ENCODE measurements around the gene ZFP1. TPM values are rescaled to one million over a fixed set of nuclear protein-coding genes. Genes with fewer than 3 reads are reported as not detected.
"Not testable (repeated sequence)": the region's sequence is repeated elsewhere in the genome, so short reads cannot be mapped to it uniquely, and the experiment has no call there.

The ZFP1 gene
- total RNA-seq, 1 donor from 2014 or later: 11.3 TPM

DNA sequence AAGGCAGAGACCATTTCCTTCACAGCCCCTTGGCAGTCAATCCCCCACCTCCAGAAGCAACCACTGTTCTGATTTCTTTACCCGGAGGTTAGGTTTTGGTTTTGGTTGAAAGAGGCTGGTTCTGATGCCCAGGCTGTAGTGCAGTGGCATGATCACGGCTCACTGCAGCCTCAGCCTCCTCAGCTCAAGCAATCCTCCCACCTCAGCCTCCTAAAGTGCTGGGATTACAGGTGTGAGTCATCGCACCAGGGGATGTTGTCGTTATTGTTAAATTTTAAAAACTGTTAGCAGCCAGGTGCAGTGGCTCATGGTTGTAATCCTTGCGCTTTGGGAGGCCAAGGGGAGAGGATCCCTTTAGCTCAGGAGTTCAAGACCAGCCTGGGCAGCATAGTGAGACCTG, 61.6 kb downstream of the ZFP1 start:
- intact Hi-C loops (cut with DNase I): no loop called here
- TF ChIP-seq, protein P1, sequence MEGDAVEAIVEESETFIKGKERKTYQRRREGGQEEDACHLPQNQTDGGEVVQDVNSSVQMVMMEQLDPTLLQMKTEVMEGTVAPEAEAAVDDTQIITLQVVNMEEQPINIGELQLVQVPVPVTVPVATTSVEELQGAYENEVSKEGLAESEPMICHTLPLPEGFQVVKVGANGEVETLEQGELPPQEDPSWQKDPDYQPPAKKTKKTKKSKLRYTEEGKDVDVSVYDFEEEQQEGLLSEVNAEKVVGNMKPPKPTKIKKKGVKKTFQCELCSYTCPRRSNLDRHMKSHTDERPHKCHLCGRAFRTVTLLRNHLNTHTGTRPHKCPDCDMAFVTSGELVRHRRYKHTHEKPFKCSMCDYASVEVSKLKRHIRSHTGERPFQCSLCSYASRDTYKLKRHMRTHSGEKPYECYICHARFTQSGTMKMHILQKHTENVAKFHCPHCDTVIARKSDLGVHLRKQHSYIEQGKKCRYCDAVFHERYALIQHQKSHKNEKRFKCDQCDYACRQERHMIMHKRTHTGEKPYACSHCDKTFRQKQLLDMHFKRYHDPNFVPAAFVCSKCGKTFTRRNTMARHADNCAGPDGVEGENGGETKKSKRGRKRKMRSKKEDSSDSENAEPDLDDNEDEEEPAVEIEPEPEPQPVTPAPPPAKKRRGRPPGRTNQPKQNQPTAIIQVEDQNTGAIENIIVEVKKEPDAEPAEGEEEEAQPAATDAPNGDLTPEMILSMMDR (IDR thresholded peaks at IDR 0.05): no peak
- TF ChIP-seq POLR2A (IDR thresholded peaks at IDR 0.05): no peak
- TF ChIP-seq POLR2AphosphoS5 (IDR thresholded peaks at IDR 0.05; ENCODE audit: insufficient read depth in 1 of 2, low read depth in 1 of 2): no peak
- no peaks in the 10 kb centered on the region for H3K4me1 ChIP-seq
- no peaks in the 10 kb centered on the region for H3K27me3 ChIP-seq
- no peaks in the 10 kb centered on the region for H3K36me3 ChIP-seq
- no peak overlapping the region for H3K4me3 ChIP-seq
- DNase-seq (ENCODE audit: extremely low spot score in 2 of 2): no peak
- no peak overlapping the region for H3K27ac ChIP-seq
- H3K9me3 ChIP-seq: no peaks in the 10 kb centered on the region

DNA sequence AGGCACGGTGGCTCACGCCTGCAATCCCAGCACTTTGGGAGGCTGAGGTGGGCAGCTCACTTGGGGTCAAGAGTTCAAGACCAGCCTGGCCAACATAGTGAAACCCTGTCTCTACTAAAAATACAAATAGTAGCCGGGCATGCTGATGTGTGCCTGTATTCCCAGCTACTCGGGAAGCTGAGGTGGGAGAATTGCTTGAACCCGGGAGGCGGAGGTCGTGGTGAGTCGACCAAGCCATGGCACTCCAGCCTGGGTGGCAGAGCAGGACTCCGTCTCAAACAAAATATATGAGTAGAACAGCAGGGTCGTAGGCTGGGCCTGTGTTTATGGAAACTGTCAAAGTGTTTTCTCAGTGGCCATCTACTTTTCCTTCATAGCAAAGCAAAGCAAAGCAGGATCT, 63.0 kb downstream of the ZFP1 start:
- H3K27me3 ChIP-seq; intact Hi-C loops (cut with DNase I); H3K9me3 ChIP-seq; H3K27ac ChIP-seq; H3K4me3 ChIP-seq; H3K36me3 ChIP-seq; DNase-seq (ENCODE audit: extremely low spot score in 2 of 2); H3K4me1 ChIP-seq: not testable (repeated sequence)

DNA sequence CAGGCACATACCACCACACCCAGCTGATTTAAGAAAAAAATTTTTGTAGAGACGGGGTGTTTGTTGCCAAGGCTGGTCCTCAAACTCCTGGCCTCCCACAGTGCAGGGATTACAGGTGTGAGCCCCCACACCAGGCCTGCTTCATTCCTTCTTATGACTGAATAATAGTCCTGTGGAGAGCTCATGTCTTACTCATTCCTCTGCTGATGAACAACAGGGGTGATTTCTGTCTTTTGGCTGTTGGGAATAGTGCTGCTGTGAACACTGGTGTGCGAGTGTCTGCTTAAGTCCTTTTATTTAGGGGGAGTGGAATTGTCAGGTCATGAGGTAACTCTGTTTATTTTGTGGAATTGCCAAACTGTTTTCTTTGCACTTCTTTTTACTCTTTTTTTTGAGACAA, 67.8 kb downstream of the ZFP1 start:
- no peaks in the 10 kb centered on the region for H3K36me3 ChIP-seq
- TF ChIP-seq, protein P1 (IDR thresholded peaks at IDR 0.05): no peak
- no peak for TF ChIP-seq POLR2A (IDR thresholded peaks at IDR 0.05)
- no peak for TF ChIP-seq POLR2AphosphoS5 (IDR thresholded peaks at IDR 0.05; ENCODE audit: insufficient read depth in 1 of 2, low read depth in 1 of 2)
- no peak overlapping the region for H3K27ac ChIP-seq
- H3K4me1 ChIP-seq: no peaks in the 10 kb centered on the region
- no peak for DNase-seq (ENCODE audit: extremely low spot score in 2 of 2)
- no peak overlapping the region for H3K4me3 ChIP-seq
- intact Hi-C loops (cut with DNase I): no loop called here
- H3K9me3 ChIP-seq: no peaks in the 10 kb centered on the region
- no peaks in the 10 kb centered on the region for H3K27me3 ChIP-seq

DNA sequence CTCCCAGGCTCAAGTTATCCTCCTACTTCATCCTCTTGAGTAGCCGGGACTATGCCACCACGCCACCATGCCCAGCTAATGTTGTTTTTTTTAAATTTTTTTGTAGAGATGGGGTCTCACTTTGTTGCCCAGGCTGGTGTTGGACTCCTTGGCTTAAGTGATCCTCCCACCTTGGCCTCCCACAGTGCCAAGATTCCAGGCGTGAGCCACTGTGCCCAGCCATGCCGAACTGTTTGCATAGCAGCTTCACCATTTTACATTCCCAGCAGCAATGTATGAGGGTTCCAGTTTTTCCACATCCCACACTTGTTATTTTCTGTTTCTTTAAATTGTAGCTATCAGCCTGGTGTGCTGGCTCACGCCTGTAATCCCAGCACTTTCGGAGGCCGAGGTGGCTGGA, 68.3 kb downstream of the ZFP1 start:
- no peaks in the 10 kb centered on the region for H3K36me3 ChIP-seq
- H3K4me3 ChIP-seq: no peak overlapping the region
- no peak overlapping the region for H3K27ac ChIP-seq
- no peak for TF ChIP-seq POLR2AphosphoS5 (IDR thresholded peaks at IDR 0.05; ENCODE audit: insufficient read depth in 1 of 2, low read depth in 1 of 2)
- TF ChIP-seq, protein P1 (IDR thresholded peaks at IDR 0.05): no peak
- TF ChIP-seq POLR2A (IDR thresholded peaks at IDR 0.05): no peak
- no peaks in the 10 kb centered on the region for H3K27me3 ChIP-seq
- no peak for DNase-seq (ENCODE audit: extremely low spot score in 2 of 2)
- intact Hi-C loops (cut with DNase I): no loop called here
- H3K4me1 ChIP-seq: no peaks in the 10 kb centered on the region
- no peaks in the 10 kb centered on the region for H3K9me3 ChIP-seq

DNA sequence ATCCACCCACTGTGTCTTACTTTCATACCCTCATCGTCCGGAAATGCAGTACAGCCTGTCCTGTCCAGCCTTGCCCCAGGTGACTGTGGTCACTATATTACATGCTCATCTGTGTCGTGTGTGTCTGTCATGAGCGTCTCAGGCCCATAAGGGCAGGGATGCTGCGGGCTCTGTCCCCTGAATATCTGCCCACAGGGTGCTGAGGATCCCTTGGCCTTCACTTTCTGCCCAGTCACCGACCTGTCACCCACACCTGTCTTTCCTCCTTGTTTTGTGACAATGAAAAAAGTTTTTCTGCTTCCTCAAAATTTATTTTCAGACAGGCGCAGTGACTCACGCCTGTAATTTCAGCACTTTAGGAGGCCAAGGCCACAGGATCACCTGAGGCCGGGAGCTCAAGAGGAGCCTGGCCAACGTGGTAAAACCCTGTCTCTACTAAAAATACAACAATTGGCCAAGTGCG, 69.1 kb downstream of the ZFP1 start:
- H3K4me1 ChIP-seq: no peaks in the 10 kb centered on the region
- intact Hi-C loops (cut with DNase I): no loop called here
- no peaks in the 10 kb centered on the region for H3K36me3 ChIP-seq
- H3K9me3 ChIP-seq: no peaks in the 10 kb centered on the region
- no peak overlapping the region for H3K4me3 ChIP-seq
- TF ChIP-seq POLR2AphosphoS5 (IDR thresholded peaks at IDR 0.05; ENCODE audit: insufficient read depth in 1 of 2, low read depth in 1 of 2) (no peak), POLR2A (IDR thresholded peaks at IDR 0.05) (no peak)
- TF ChIP-seq, protein P1 (IDR thresholded peaks at IDR 0.05): no peak
- DNase-seq (ENCODE audit: extremely low spot score in 2 of 2): no peak
- no peak overlapping the region for H3K27ac ChIP-seq
- no peaks in the 10 kb centered on the region for H3K27me3 ChIP-seq

Measured in vagina (tissue), 2 donors.